Lower leg skin (tissue), 3 donors: Measurements from ENCODE around the gene ITGA2.

Source experiments
- POLR2A ChIP-seq, 2 donors: fragments of 450-650 bp; IDR thresholded peaks; one replicate each; pipeline ENCODE4 v1.6.1; 2016 to 2017; ENCODE audit warnings: antibody characterized with exemption in 2 of 2, mild to moderate bottlenecking in 1 of 2, moderate library complexity in 1 of 2
- TF ChIP-seq, protein P1 (sequence below), 3 donors: fragments of 450-650 bp; IDR thresholded peaks; one replicate each; pipeline ENCODE4 v1.5.1; 2016; ENCODE audit warnings: antibody characterized with exemption in 3 of 3, mild to moderate bottlenecking in 3 of 3, moderate library complexity in 2 of 3

DNA sequence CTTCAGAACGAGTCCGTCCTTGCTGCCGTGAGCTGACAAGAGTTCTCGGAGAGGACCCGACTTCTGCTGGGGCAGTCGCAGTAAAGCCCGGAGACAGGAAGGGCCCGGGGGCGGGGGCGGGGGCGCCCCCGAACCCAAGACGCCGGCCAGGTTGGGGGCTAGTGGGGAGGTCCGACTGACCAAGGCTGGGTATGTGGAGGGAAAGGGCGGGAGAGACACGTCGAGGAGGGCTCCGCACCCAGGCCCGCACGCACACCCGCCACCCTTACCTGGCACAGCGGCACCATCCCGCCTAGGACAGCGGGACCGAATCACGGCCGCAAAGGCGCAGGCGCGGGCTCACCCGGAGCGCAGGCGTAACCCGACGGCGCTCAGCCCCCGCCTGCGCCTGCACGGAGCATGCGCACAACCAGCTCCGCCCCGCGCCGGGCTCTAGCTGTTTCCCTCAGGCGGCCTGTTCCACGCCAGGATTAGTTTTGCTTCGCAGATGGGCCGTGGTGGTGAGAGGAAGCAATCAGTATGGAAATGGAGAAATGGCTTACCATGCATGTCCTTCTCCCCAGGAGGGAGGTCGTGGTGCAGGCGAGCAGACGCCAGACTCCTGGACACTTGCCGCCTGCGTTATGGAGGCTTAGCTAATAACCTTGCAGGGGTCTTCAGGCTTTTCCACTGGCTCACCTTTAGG lies 120.4 kb downstream of the ITGA2 start, which contains the start of gene MOCS2:
- no peak for TF ChIP-seq POLR2A (IDR thresholded peaks at IDR 0.05)
- TF ChIP-seq, protein P1, sequence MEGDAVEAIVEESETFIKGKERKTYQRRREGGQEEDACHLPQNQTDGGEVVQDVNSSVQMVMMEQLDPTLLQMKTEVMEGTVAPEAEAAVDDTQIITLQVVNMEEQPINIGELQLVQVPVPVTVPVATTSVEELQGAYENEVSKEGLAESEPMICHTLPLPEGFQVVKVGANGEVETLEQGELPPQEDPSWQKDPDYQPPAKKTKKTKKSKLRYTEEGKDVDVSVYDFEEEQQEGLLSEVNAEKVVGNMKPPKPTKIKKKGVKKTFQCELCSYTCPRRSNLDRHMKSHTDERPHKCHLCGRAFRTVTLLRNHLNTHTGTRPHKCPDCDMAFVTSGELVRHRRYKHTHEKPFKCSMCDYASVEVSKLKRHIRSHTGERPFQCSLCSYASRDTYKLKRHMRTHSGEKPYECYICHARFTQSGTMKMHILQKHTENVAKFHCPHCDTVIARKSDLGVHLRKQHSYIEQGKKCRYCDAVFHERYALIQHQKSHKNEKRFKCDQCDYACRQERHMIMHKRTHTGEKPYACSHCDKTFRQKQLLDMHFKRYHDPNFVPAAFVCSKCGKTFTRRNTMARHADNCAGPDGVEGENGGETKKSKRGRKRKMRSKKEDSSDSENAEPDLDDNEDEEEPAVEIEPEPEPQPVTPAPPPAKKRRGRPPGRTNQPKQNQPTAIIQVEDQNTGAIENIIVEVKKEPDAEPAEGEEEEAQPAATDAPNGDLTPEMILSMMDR (IDR thresholded peaks at IDR 0.05): no peak
